ENCODE results near the gene PDE8A. TPM values are rescaled to one million over a fixed set of nuclear protein-coding genes. Genes with fewer than 3 reads are reported as not detected.

The PDE8A gene
- total and polyA plus RNA-seq, 2 donors (not counting 1 experiment from before 2014, with no cell fraction given) = 17.4 to 51.1 TPM

DNA sequence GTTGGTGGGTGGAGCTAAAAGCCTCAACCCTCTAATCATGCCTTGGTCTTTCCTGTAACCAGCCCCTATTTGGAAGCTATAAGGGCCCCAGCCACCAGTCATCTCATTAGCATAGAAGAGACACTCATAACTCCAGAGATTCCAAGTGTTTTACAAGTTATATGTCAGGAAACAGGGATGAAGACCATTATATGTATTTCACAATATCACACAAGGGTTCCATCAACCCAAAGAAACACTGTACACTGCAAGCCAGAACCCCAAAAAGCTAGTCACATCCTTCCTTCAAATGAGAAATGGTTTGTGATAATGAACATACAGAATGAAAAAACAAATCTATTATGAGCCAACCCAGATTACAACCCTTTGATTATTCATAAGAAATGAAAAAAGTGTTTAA is 175.7 kb downstream of the PDE8A start:
- Histone ChIP-seq H2AFZ (ENCODE audit: insufficient read depth, low read depth, low read length, poor library complexity, severe bottlenecking) (no peak overlapping the region), H4K20me1 (ENCODE audit: control insufficient read depth, insufficient read depth, low read length, poor library complexity, severe bottlenecking) (no peaks in the 10 kb centered on the region), H3K36me3 (replicated peaks in 1 of 2; ENCODE audit: control extremely low read depth in 1 of 2, control insufficient read depth in 1 of 2, extremely low read depth in 1 of 2, insufficient read depth in 2 of 2, low read length in 1 of 2) (no peaks in the 10 kb centered on the region), H3K9ac (ENCODE audit: low read length) (no peak overlapping the region), H3K9me3 (ENCODE audit: control extremely low read depth in 1 of 3, control insufficient read depth in 2 of 3, insufficient read depth in 1 of 3, low read length in 2 of 3) (peaks cover 0 to 4% (median 4%) of the 10 kb centered on the region in 3 donors), H3K4me3 (ENCODE audit: control extremely low read depth in 1 of 5, extremely low read depth in 1 of 5, insufficient read depth in 1 of 5, low read depth in 2 of 5, low read length in 4 of 5) (no peak overlapping the region), H3K27me3 (replicated peaks in 1 of 4; ENCODE audit: control extremely low read depth in 1 of 4, control insufficient read depth in 3 of 4, insufficient read depth in 4 of 4, low read length in 3 of 4) (no peaks in the 10 kb centered on the region), H3K79me2 (ENCODE audit: control insufficient read depth, insufficient read depth, low read length) (no peaks in the 10 kb centered on the region), H3K27ac (ENCODE audit: low read length in 2 of 2) (no peak overlapping the region), H3K4me2 (replicated peaks; ENCODE audit: low read depth, low read length, poor library complexity, severe bottlenecking) (no peak overlapping the region), H3K4me1 (ENCODE audit: control insufficient read depth in 2 of 2, insufficient read depth in 2 of 2, low read length in 2 of 2) (no peaks in the 10 kb centered on the region)
- CTCF ChIA-PET = interaction anchor here (1.1 kb wide), 1 partner anchor 12 kb away, joined by 3 read pairs; no protein-coding TSS in a partner anchor
- no peaks in the 10 kb centered on the region for H3K4me1 Mint-ChIP-seq
- POLR2A ChIA-PET = no interaction called here
- no peak overlapping the region for H3K27ac Mint-ChIP-seq
- TF ChIP-seq, protein P1, sequence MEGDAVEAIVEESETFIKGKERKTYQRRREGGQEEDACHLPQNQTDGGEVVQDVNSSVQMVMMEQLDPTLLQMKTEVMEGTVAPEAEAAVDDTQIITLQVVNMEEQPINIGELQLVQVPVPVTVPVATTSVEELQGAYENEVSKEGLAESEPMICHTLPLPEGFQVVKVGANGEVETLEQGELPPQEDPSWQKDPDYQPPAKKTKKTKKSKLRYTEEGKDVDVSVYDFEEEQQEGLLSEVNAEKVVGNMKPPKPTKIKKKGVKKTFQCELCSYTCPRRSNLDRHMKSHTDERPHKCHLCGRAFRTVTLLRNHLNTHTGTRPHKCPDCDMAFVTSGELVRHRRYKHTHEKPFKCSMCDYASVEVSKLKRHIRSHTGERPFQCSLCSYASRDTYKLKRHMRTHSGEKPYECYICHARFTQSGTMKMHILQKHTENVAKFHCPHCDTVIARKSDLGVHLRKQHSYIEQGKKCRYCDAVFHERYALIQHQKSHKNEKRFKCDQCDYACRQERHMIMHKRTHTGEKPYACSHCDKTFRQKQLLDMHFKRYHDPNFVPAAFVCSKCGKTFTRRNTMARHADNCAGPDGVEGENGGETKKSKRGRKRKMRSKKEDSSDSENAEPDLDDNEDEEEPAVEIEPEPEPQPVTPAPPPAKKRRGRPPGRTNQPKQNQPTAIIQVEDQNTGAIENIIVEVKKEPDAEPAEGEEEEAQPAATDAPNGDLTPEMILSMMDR (IDR thresholded peaks at IDR 0.05) = no peak
- TF ChIP-seq EZH2 (IDR thresholded peaks at IDR 0.05; ENCODE audit: borderline replicate concordance, insufficient read depth, low read depth, low read length, poor library complexity, severe bottlenecking) = no peak
- intact Hi-C loops (cut with micrococcal nuclease) = no loop called here
- peaks cover 16% of the 10 kb centered on the region for H3K27me3 Mint-ChIP-seq
- ATAC-seq (ENCODE audit: low read depth) (no peak), DNase-seq (no peak)
- H3K9me3 Mint-ChIP-seq (ENCODE audit: insufficient read depth) = no peaks in the 10 kb centered on the region
- no peak overlapping the region for H3K4me3 Mint-ChIP-seq

DNA sequence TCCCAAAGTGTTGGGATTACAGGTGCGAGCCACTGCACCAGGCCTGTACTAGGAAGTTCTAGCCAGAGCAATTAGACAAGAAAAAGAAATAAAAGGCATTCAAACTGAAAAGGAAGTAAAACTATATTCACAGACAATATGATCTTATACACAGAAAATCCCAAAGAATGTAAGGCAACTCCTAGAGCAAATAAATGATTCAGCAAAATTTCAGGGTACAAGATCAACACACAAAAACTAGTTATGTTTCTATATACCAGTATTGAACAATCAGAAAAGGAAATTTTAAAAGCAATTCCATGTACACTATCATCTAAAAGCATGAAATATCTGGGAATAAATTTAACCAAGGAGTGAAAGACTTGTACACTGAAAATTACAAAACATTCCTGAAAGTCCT is 180.6 kb downstream of the PDE8A start:
- no peaks in the 10 kb centered on the region for H3K27me3 ChIP-seq (replicated peaks in 1 of 4; ENCODE audit: control extremely low read depth in 1 of 4, control insufficient read depth in 3 of 4, insufficient read depth in 4 of 4, low read length in 3 of 4)
- ATAC-seq (ENCODE audit: low read depth) = no peak
- Mint-ChIP-seq H3K27ac (no peak overlapping the region), H3K4me1 (no peaks in the 10 kb centered on the region), H3K9me3 (ENCODE audit: insufficient read depth) (peaks cover 5% of the 10 kb centered on the region), H3K27me3 (peaks cover 13% of the 10 kb centered on the region), H3K4me3 (no peak overlapping the region)
- no peaks in the 10 kb centered on the region for H3K79me2 ChIP-seq (ENCODE audit: control insufficient read depth, insufficient read depth, low read length)
- POLR2A ChIA-PET = no interaction called here
- no peaks in the 10 kb centered on the region for H4K20me1 ChIP-seq (ENCODE audit: control insufficient read depth, insufficient read depth, low read length, poor library complexity, severe bottlenecking)
- H3K36me3 ChIP-seq (replicated peaks in 1 of 2; ENCODE audit: control extremely low read depth in 1 of 2, control insufficient read depth in 1 of 2, extremely low read depth in 1 of 2, insufficient read depth in 2 of 2, low read length in 1 of 2) = no peaks in the 10 kb centered on the region
- intact Hi-C loops (cut with micrococcal nuclease) = no loop called here
- DNase-seq = no peak
- WGBS (ENCODE audit: insufficient coverage) = no CpG with 5 or more reads among the region's 1 CpG
- no peak overlapping the region for H3K4me3 ChIP-seq (ENCODE audit: control extremely low read depth in 1 of 5, extremely low read depth in 1 of 5, insufficient read depth in 1 of 5, low read depth in 2 of 5, low read length in 4 of 5)
- no peak overlapping the region for H3K27ac ChIP-seq (ENCODE audit: low read length in 2 of 2)
- TF ChIP-seq EZH2 (IDR thresholded peaks at IDR 0.05; ENCODE audit: borderline replicate concordance, insufficient read depth, low read depth, low read length, poor library complexity, severe bottlenecking) = no peak
- TF ChIP-seq, protein P1 (IDR thresholded peaks at IDR 0.05) = no peak
- H3K4me1 ChIP-seq (ENCODE audit: control insufficient read depth in 2 of 2, insufficient read depth in 2 of 2, low read length in 2 of 2) = no peaks in the 10 kb centered on the region
- CTCF ChIA-PET = no interaction called here
- H2AFZ ChIP-seq (ENCODE audit: insufficient read depth, low read depth, low read length, poor library complexity, severe bottlenecking) = no peak overlapping the region
- H3K4me2 ChIP-seq (replicated peaks; ENCODE audit: low read depth, low read length, poor library complexity, severe bottlenecking) = no peak overlapping the region
- H3K9ac ChIP-seq (ENCODE audit: low read length) = no peak overlapping the region
- peaks cover 0 to 10% (median 7%) of the 10 kb centered on the region in 3 donors for H3K9me3 ChIP-seq (ENCODE audit: control extremely low read depth in 1 of 3, control insufficient read depth in 2 of 3, insufficient read depth in 1 of 3, low read length in 2 of 3)

Measured in B cell (primary cell).